Left lung (tissue), 10 donors: ENCODE data around the gene FTO. TPM values are rescaled to one million over a fixed set of nuclear protein-coding genes. Genes with fewer than 3 reads are reported as not detected.

Source experiments
- ATAC-seq: fragments of 200-7000 bp; cut with Tn5 transposase; one replicate; pipeline ENCODE4 v1.9.1; 2020; ENCODE audit warnings: moderate library complexity
- DNase-seq, 4 donors: peaks; one replicate each; pipeline ENCODE4 v3.0.0-alpha.2; 2013 to 2020
- H3K27ac ChIP-seq, 2 donors: fragments of 200-600 bp; sonication (generic) in 1 of 2; one replicate each; pipeline versions ENCODE4 v1.5.0 to v1.8.0; 2020 to 2021
- H3K27me3 ChIP-seq, 2 donors: fragments of 200-600 bp; sonication (generic) in 1 of 2; one replicate each; pipeline versions ENCODE4 v1.5.0 to v1.8.0; 2020 to 2021
- H3K36me3 ChIP-seq, 2 donors: fragments of 200-600 bp; sonication (generic) in 1 of 2; one replicate each; pipeline versions ENCODE4 v1.5.0 to v1.8.0; 2020 to 2021
- H3K4me1 ChIP-seq, 2 donors: fragments of 200-600 bp; one replicate each; pipeline ENCODE4 v1.8.0; 2021
- H3K4me3 ChIP-seq, 2 donors: fragments of 200-600 bp; sonication (generic) in 1 of 2; one replicate each; pipeline versions ENCODE4 v1.5.0 to v1.8.0; 2020 to 2021; ENCODE audit warnings: mild to moderate bottlenecking in 1 of 2
- H3K9me3 ChIP-seq, 2 donors: fragments of 200-600 bp; sonication (generic) in 1 of 2; one replicate each; pipeline versions ENCODE4 v1.5.0 to v1.8.0; 2020 to 2021
- intact Hi-C, 2 donors: fragments of 100-400 bp; cut with DNase I; formaldehyde crosslinking; loops; one replicate each; pipeline versions ENCODE4 v1.11.2 to v1.14.2; 2022
- polyA plus RNA-seq, 6 donors: library from polyadenylated mRNA; unstranded; fragments of 120-200 nt; gene quantifications; one replicate each; pipeline ENCODE4 v1.2.1, GENCODE V29; 2013; ENCODE audit not compliant: insufficient read length in 6 of 6
- total RNA-seq, 2 donors: library from RNA; stranded (reverse); fragmentation: NEBNext Ultra II Directional; extraction: Animal tissue kit (Norgen Biotek cat#: 25700); gene quantifications; one replicate each; pipeline ENCODE4 v1.2.1, GENCODE V29; 2021
- TF ChIP-seq, protein P1 (sequence below), 2 donors: fragments of 200-600 bp; sonication (generic) in 1 of 2; IDR thresholded peaks; one replicate each; pipeline versions ENCODE4 v1.5.0 to v1.8.0; 2021; ENCODE audit warnings: antibody characterized with exemption in 2 of 2
- donor health status: DM: no; HTN: yes; CAD: no.
- donor health status: DM: no; HTN: no; CAD: no.

The FTO gene
- total and polyA plus RNA-seq, 8 donors = 69.0 to 99.6 (median 90.7) TPM

DNA sequence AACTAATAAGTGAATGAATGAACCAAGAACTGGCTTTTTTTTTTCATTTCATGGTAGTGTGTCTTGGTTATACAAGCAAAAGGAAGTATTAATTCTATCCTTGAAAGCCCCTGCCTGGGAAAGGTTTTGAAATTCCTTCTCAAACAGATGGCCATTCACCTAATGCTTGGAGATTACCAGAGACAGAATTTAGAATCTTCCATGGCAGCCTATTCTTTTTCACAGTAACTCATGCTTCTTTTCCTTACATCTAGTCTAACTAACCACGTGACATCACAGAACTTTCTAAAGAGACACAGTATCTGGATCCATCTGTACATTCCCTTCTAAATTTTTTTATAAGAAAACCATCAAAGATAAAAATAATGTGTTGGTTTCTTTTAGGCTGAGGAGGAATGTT is 151.6 kb downstream of the FTO start:
- ATAC-seq (no peak), DNase-seq (no peak)
- H3K4me1 ChIP-seq = no peaks in the 10 kb centered on the region
- TF ChIP-seq, protein P1, sequence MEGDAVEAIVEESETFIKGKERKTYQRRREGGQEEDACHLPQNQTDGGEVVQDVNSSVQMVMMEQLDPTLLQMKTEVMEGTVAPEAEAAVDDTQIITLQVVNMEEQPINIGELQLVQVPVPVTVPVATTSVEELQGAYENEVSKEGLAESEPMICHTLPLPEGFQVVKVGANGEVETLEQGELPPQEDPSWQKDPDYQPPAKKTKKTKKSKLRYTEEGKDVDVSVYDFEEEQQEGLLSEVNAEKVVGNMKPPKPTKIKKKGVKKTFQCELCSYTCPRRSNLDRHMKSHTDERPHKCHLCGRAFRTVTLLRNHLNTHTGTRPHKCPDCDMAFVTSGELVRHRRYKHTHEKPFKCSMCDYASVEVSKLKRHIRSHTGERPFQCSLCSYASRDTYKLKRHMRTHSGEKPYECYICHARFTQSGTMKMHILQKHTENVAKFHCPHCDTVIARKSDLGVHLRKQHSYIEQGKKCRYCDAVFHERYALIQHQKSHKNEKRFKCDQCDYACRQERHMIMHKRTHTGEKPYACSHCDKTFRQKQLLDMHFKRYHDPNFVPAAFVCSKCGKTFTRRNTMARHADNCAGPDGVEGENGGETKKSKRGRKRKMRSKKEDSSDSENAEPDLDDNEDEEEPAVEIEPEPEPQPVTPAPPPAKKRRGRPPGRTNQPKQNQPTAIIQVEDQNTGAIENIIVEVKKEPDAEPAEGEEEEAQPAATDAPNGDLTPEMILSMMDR (IDR thresholded peaks at IDR 0.05) = no peak
- intact Hi-C loops = no loop called here
- no peaks in the 10 kb centered on the region for H3K9me3 ChIP-seq
- H3K27ac ChIP-seq = no peak overlapping the region
- H3K36me3 ChIP-seq = no peaks in the 10 kb centered on the region
- no peak overlapping the region for H3K4me3 ChIP-seq
- H3K27me3 ChIP-seq = no peaks in the 10 kb centered on the region

- no peaks in the 10 kb centered on the region for H3K9me3 ChIP-seq
- H3K27ac ChIP-seq = no peak overlapping the region
- ATAC-seq = no peak
- peaks cover 0 to 11% of the 10 kb centered on the region in 2 donors for H3K4me1 ChIP-seq
- H3K27me3 ChIP-seq = no peaks in the 10 kb centered on the region
- H3K4me3 ChIP-seq = no peak overlapping the region
- TF ChIP-seq, protein P1 (IDR thresholded peaks at IDR 0.05) = no peak
- intact Hi-C loops = no loop called here
- no peaks in the 10 kb centered on the region for H3K36me3 ChIP-seq
- DNase-seq = no peak
These were observed 156.1 kb downstream of the FTO start for GRCh38 chr16:53859995-53860540.

DNA sequence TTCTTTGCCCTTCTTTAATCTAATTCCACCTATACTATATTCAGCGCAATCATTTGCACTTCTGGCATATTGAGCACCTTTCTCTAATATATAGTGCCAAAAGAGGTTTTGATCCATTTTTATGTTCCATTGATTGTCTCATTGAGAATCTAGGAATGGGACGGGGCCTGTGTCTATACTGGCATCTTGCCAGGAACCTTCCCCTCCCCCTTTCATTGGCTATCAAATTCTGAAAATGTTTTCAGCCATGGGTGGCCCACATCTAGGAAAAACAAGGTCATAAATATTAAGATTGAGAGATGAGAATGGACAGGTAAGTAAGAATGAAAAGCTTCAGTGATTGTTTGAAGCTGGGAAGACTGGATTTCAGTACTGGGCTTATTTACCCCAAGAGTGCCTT is 159.9 kb downstream of the FTO start:
- Histone ChIP-seq H3K4me3 (no peak overlapping the region), H3K4me1 (peaks cover 0 to 31% of the 10 kb centered on the region in 2 donors)

DNA sequence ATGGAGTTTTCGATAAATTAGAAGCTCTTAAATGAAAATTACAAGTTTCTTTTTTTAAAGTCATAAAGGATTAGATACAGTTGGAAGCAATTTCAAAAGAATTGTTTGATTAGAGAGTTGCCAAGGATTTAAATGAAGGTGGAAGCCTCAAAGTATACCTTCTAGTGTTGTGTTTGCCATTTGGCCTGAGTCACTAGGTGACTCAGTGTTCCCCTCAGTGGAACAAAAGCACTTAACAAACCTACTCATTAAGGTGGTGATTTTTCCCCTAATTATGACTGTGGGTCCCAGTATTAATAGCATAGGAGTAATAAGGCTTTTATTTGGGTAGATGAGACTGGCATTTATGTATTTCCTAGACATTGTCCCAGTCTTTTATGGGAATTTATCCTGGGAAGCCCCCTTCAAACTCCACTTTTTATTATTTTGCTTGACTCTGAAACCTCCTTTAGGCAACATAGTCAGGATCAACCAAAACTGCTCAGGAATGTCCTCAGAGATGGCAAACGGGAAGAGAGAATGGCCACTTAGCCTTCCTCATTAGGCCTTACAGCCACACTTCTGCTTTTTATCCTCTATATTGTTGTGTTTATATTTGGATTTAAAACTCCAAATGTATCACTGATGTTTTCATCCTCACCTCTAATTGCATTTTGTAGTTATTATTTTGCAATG is 161.0 kb downstream of the FTO start:
- Histone ChIP-seq H3K9me3 (peaks cover 0 to 3% of the 10 kb centered on the region in 2 donors), H3K27me3 (no peaks in the 10 kb centered on the region), H3K36me3 (no peaks in the 10 kb centered on the region), H3K4me3 (no peak overlapping the region), H3K4me1 (peaks cover 0 to 31% of the 10 kb centered on the region in 2 donors), H3K27ac (peak overlapping the region; percentile 40 to 80)
- peak; percentile 79 for ATAC-seq
- intact Hi-C loops = no loop called here
- DNase-seq = no peak
- TF ChIP-seq, protein P1 (IDR thresholded peaks at IDR 0.05) = no peak

More for the DNA sequence above, 159.9 kb downstream of the FTO start:
- no peak for ATAC-seq
- no peaks in the 10 kb centered on the region for H3K27me3 ChIP-seq
- intact Hi-C loops = no loop called here
- H3K9me3 ChIP-seq = peaks cover 0 to 3% of the 10 kb centered on the region in 2 donors
- no peaks in the 10 kb centered on the region for H3K36me3 ChIP-seq
- DNase-seq = no peak
- H3K27ac ChIP-seq = no peak overlapping the region
- TF ChIP-seq, protein P1 (IDR thresholded peaks at IDR 0.05) = no peak

DNA sequence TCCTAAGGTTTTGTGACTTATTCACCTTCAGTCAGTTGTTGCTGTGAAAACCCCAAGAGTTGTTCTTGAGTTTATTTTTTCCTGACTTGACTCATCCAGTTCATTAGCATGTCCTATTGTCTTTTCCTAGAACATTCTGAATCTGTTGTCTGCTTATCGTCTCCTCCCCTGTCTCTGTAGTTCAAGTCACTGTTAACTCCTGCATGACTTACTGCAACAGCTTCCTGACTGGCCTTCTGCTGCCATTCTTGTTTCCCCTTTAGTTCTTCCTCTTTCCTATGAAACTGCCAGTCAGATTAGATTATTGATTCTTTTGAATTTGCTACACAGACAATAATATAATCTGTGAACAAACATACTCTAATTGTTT is 161.5 kb downstream of the FTO start:
- TF ChIP-seq, protein P1 (IDR thresholded peaks at IDR 0.05) = no peak
- peak overlapping the region; percentile 40 to 80 for H3K27ac ChIP-seq
- H3K27me3 ChIP-seq = no peaks in the 10 kb centered on the region
- peaks cover 0 to 3% of the 10 kb centered on the region in 2 donors for H3K9me3 ChIP-seq
- no peak for DNase-seq
- no peak overlapping the region for H3K4me3 ChIP-seq
- intact Hi-C loops = no loop called here
- peaks cover 0 to 31% of the 10 kb centered on the region in 2 donors for H3K4me1 ChIP-seq
- H3K36me3 ChIP-seq = no peaks in the 10 kb centered on the region
- ATAC-seq = peak; percentile 77
